Stimulated activated CD4-positive, alpha-beta T cell treated with anti-CD3 and anti-CD28 coated beads, Interleukin-12 subunit alpha, Interleukin-12 subunit beta, amount 100 ng/mL, for 48 hours (primary cell): ENCODE measurements around the gene SULT1E1.

Experiments
- DNase-seq, 3 donors: peaks; one replicate each; pipeline ENCODE4 v3.0.0-alpha.2; 2020; ENCODE audit warnings: low read depth in 2 of 3, low spot score in 1 of 3

Gene SULT1E1

DNA sequence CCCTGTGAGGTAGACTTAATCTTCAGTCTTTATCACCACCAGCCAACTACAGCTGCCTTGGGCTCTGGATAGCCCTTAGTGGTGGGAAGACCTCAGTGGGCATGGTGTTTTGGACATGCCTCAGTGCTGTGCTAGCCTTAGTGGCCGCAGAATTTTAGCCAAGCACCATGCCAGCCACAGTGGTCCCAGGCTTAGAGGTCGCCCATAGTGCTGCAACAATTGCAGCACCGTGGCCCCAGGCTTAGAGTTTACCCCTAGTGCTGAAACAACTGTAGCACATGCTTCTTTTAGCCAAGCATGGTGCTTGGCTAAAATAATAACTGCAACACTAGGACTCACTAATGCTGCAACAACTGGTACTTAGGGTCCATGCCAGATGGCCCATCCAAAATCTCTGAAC lies 60.6 kb downstream of the SULT1E1 start:
- DNase-seq: no peak

DNA sequence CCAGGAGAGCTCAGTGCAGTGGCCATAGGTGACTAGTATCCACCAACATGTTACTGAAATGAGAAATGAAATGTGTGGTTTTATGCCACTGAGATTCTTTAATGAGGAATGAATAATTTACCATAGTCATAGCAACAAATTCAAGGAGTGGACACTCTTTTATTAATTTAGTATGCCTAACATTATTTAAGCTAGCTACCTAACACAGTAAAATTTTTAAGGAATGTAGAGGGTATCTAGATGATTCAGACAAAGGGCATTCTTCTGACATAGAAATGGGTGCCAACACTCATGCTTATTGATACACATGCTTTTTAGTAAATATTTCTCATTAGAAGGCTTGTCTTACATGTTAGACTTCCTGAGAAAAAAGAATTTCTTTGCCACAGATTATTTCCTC lies 66.2 kb downstream of the SULT1E1 start:
- no peak for DNase-seq
